ENCODE measurements around the gene CSF3R. TPM values are rescaled to one million over a fixed set of nuclear protein-coding genes. Genes with fewer than 3 reads are reported as not detected.

CSF3R gene
- total and polyA plus RNA-seq, 2 donors (not counting 1 experiment from before 2014, with no cell fraction given): 0.30 to 6.3 TPM

- no peaks in the 10 kb centered on the region for H3K4me1 Mint-ChIP-seq
- H3K9me3 Mint-ChIP-seq (ENCODE audit: insufficient read depth): no peaks in the 10 kb centered on the region
- intact Hi-C loops (cut with micrococcal nuclease): no loop called here
- H3K79me2 ChIP-seq (ENCODE audit: control insufficient read depth, insufficient read depth, low read length): no peaks in the 10 kb centered on the region
- ChIA-PET POLR2A (no interaction called here), CTCF (interaction anchor here (0.6 to 3.4 kb wide), 12 partner anchors 9 to 1166 kb away, joined by 3 to 21 read pairs (median 4); partner anchors contain the start of gene MRPS15)
- no peaks in the 10 kb centered on the region for H3K27me3 ChIP-seq (replicated peaks in 1 of 4; ENCODE audit: control extremely low read depth in 1 of 4, control insufficient read depth in 3 of 4, insufficient read depth in 4 of 4, low read length in 3 of 4)
- DNase-seq: no peak
- no peaks in the 10 kb centered on the region for H3K9me3 ChIP-seq (ENCODE audit: control extremely low read depth in 1 of 3, control insufficient read depth in 2 of 3, insufficient read depth in 1 of 3, low read length in 2 of 3)
- ATAC-seq (ENCODE audit: low read depth): no peak
- no peak overlapping the region for H3K4me3 ChIP-seq (ENCODE audit: control extremely low read depth in 1 of 5, extremely low read depth in 1 of 5, insufficient read depth in 1 of 5, low read depth in 2 of 5, low read length in 4 of 5)
- no peak for TF ChIP-seq CTCF (IDR thresholded peaks at IDR 0.05)
- TF ChIP-seq EZH2 (IDR thresholded peaks at IDR 0.05; ENCODE audit: borderline replicate concordance, insufficient read depth, low read depth, low read length, poor library complexity, severe bottlenecking): no peak
- no peaks in the 10 kb centered on the region for H3K27me3 Mint-ChIP-seq
- H3K27ac Mint-ChIP-seq: no peak overlapping the region
- H3K9ac ChIP-seq (ENCODE audit: low read length): no peak overlapping the region
- H4K20me1 ChIP-seq (ENCODE audit: control insufficient read depth, insufficient read depth, low read length, poor library complexity, severe bottlenecking): no peaks in the 10 kb centered on the region
- H3K4me1 ChIP-seq (ENCODE audit: control insufficient read depth in 2 of 2, insufficient read depth in 2 of 2, low read length in 2 of 2): no peaks in the 10 kb centered on the region
- H3K4me2 ChIP-seq (replicated peaks; ENCODE audit: low read depth, low read length, poor library complexity, severe bottlenecking): no peak overlapping the region
- no peak overlapping the region for H3K27ac ChIP-seq (ENCODE audit: low read length in 2 of 2)
- H2AFZ ChIP-seq (ENCODE audit: insufficient read depth, low read depth, low read length, poor library complexity, severe bottlenecking): no peak overlapping the region
- no peaks in the 10 kb centered on the region for H3K36me3 ChIP-seq (replicated peaks in 1 of 2; ENCODE audit: control extremely low read depth in 1 of 2, control insufficient read depth in 1 of 2, extremely low read depth in 1 of 2, insufficient read depth in 2 of 2, low read length in 1 of 2)
- H3K4me3 Mint-ChIP-seq: no peak overlapping the region
- WGBS (ENCODE audit: insufficient coverage): 86% methylated on average over 10 of the region's 10 CpGs
These were observed 32.8 kb upstream of the CSF3R start for GRCh38 chr1:36515315-36516138.

GRCh38 chr1:36514501-36514900 lies 31.8 kb upstream of the CSF3R start:
- Histone ChIP-seq H3K4me1 (ENCODE audit: control insufficient read depth in 2 of 2, insufficient read depth in 2 of 2, low read length in 2 of 2) (no peaks in the 10 kb centered on the region), H3K4me2 (replicated peaks; ENCODE audit: low read depth, low read length, poor library complexity, severe bottlenecking) (no peak overlapping the region), H2AFZ (ENCODE audit: insufficient read depth, low read depth, low read length, poor library complexity, severe bottlenecking) (no peak overlapping the region), H4K20me1 (ENCODE audit: control insufficient read depth, insufficient read depth, low read length, poor library complexity, severe bottlenecking) (no peaks in the 10 kb centered on the region), H3K27me3 (replicated peaks in 1 of 4; ENCODE audit: control extremely low read depth in 1 of 4, control insufficient read depth in 3 of 4, insufficient read depth in 4 of 4, low read length in 3 of 4) (no peaks in the 10 kb centered on the region), H3K9me3 (ENCODE audit: control extremely low read depth in 1 of 3, control insufficient read depth in 2 of 3, insufficient read depth in 1 of 3, low read length in 2 of 3) (no peaks in the 10 kb centered on the region), H3K9ac (ENCODE audit: low read length) (no peak overlapping the region), H3K27ac (ENCODE audit: low read length in 2 of 2) (no peak overlapping the region), H3K4me3 (ENCODE audit: control extremely low read depth in 1 of 5, extremely low read depth in 1 of 5, insufficient read depth in 1 of 5, low read depth in 2 of 5, low read length in 4 of 5) (no peak overlapping the region), H3K36me3 (replicated peaks in 1 of 2; ENCODE audit: control extremely low read depth in 1 of 2, control insufficient read depth in 1 of 2, extremely low read depth in 1 of 2, insufficient read depth in 2 of 2, low read length in 1 of 2) (no peaks in the 10 kb centered on the region), H3K79me2 (ENCODE audit: control insufficient read depth, insufficient read depth, low read length) (no peaks in the 10 kb centered on the region)
- Mint-ChIP-seq H3K9me3 (ENCODE audit: insufficient read depth) (no peaks in the 10 kb centered on the region), H3K4me3 (no peak overlapping the region), H3K4me1 (no peaks in the 10 kb centered on the region), H3K27ac (no peak overlapping the region), H3K27me3 (peaks cover 5% of the 10 kb centered on the region)
- DNase-seq (no peak), ATAC-seq (ENCODE audit: low read depth) (no peak)
- POLR2A ChIA-PET: no interaction called here
- intact Hi-C loops (cut with micrococcal nuclease): no loop called here
- CTCF ChIA-PET: interaction anchor here (1.0 to 3.4 kb wide), 3 partner anchors 8 to 920 kb away, joined by 4 to 21 read pairs (median 11); no protein-coding TSS in a partner anchor
- TF ChIP-seq EZH2 (IDR thresholded peaks at IDR 0.05; ENCODE audit: borderline replicate concordance, insufficient read depth, low read depth, low read length, poor library complexity, severe bottlenecking) (no peak), CTCF (IDR thresholded peaks at IDR 0.05) (no peak)
- 94% methylated on average over 18 of the region's 18 CpGs for WGBS (ENCODE audit: insufficient coverage)
